Transverse colon (tissue), 4 donors: ENCODE data around the gene MAGI2. TPM values are rescaled to one million over a fixed set of nuclear protein-coding genes. Genes with fewer than 3 reads are reported as not detected.

Experiments
- DNase-seq: peaks from one replicate; pipeline ENCODE4 v3.0.0-alpha.2; 2019
- H3K27ac ChIP-seq, 4 donors: fragments of 200-600 bp; sonication (generic); 2 replicates each; pipeline ENCODE4 v1.5.1; 2016 to 2018; ENCODE audit warnings: inconsistent platforms in 4 of 4
- H3K27me3 ChIP-seq: fragments of 200-600 bp; sonication (generic); 2 replicates; pipeline ENCODE4 v1.5.1; 2017; ENCODE audit warnings: inconsistent platforms
- H3K36me3 ChIP-seq, 4 donors: fragments of 200-600 bp; sonication (generic); 2 replicates each; pipeline ENCODE4 v1.5.1; 2017 to 2019; ENCODE audit warnings: inconsistent platforms in 4 of 4
- H3K4me1 ChIP-seq, 4 donors: fragments of 200-600 bp; sonication (generic); 2 replicates each; pipeline ENCODE4 v1.5.1; 2017 to 2020; ENCODE audit warnings: inconsistent platforms in 4 of 4
- H3K4me3 ChIP-seq, 4 donors: fragments of 200-600 bp; sonication (generic); 1 replicate in 1 of 4; 2 replicates in 3 of 4; pipeline versions ENCODE4 v1.5.1 to v1.6.1; 2017 to 2019; ENCODE audit warnings: inconsistent platforms in 4 of 4
- H3K9me3 ChIP-seq, 2 donors: fragments of 200-600 bp; sonication (generic); 2 replicates each; pipeline ENCODE4 v1.5.1; 2017 to 2019; ENCODE audit warnings: inconsistent platforms in 2 of 2
- CTCF ChIP-seq, 5 experiments: fragments of 200-600 bp in 3 of 5; fragments of 450-650 bp in 2 of 5; sonication (generic) in 3 of 5; IDR thresholded peaks; 1 replicate in 2 of 5; 2 replicates in 3 of 5; pipeline ENCODE4 v1.5.1; 2016 to 2017; ENCODE audit warnings: antibody characterized with exemption in 5 of 5, inconsistent platforms in 3 of 5, mild to moderate bottlenecking in 2 of 5, moderate library complexity in 1 of 5
- EP300 ChIP-seq: sonication (generic); formaldehyde crosslinking; IDR thresholded peaks from one replicate; pipeline ENCODE4 v1.6.1; 2017; ENCODE audit warnings: antibody characterized with exemption, low read depth
- POLR2A ChIP-seq: fragments of 450-650 bp; IDR thresholded peaks from one replicate; pipeline ENCODE4 v1.6.1; 2016; ENCODE audit warnings: antibody characterized with exemption, mild to moderate bottlenecking, moderate library complexity
- POLR2AphosphoS5 ChIP-seq, 3 donors: sonication (generic); formaldehyde crosslinking; IDR thresholded peaks; one replicate each; pipeline ENCODE4 v1.6.1; 2016; ENCODE audit warnings: antibody characterized with exemption in 3 of 3
- WGBS, 2 donors: methylation state at CpG; one replicate each; pipeline ENCODE4 v1.1.5; 2018; ENCODE audit warnings: low coverage in 1 of 2; 5-methylcytosine and 5-hydroxymethylcytosine counted together
- in situ Hi-C, 4 donors: fragments of 200-750 bp; cut with MboI; loops; one replicate each; pipeline versions ENCODE4 v1.15.0 to v1.15.1; 2017; ENCODE audit warnings: low sequenced_read_pairs in 3 of 4, low pct_ligation_motif_present in 1 of 4, low pct_unique_long_range_greater_than_20kb in 1 of 4
- intact Hi-C: fragments of 100-400 bp; cut with DNase I; formaldehyde crosslinking; loops from one replicate; pipeline ENCODE4 v1.15.1; 2023; ENCODE audit warnings: low total_unique reads
- total RNA-seq, 4 donors: library from RNA; depleted of rRNA; stranded (reverse); fragments of >200 nt; gene quantifications; one replicate each; pipeline ENCODE4 v1.1.0, GENCODE V29; 2016

The MAGI2 gene
- total RNA-seq, 4 donors from 2014 or later: 1.6 to 9.7 (median 4.1) TPM

- in situ Hi-C loops: no loop called here
- H3K27me3 ChIP-seq: no peaks in the 10 kb centered on the region
- DNase-seq: no peak
- 12 to 15% methylated on average over 8 of the region's 8 CpGs for WGBS, 2 donors
- no peaks in the 10 kb centered on the region for H3K9me3 ChIP-seq
- no peak overlapping the region for H3K4me3 ChIP-seq
- no peak overlapping the region for H3K27ac ChIP-seq
- no peaks in the 10 kb centered on the region for H3K36me3 ChIP-seq
- intact Hi-C loops: no loop called here
- no peaks in the 10 kb centered on the region for H3K4me1 ChIP-seq
- TF ChIP-seq EP300: no peak
- peak; percentile 22 to 44 (median 33) for TF ChIP-seq CTCF (IDR thresholded peaks at IDR 0.05)
These were observed 276.5 kb downstream of the MAGI2 start for GRCh38 chr7:79176859-79177477.

GRCh38 chr7:79175374-79175773, 278.1 kb downstream of the MAGI2 start:
- no peak for DNase-seq
- no peaks in the 10 kb centered on the region for H3K4me1 ChIP-seq
- H3K27ac ChIP-seq: no peak overlapping the region
- no peaks in the 10 kb centered on the region for H3K9me3 ChIP-seq
- H3K4me3 ChIP-seq: no peak overlapping the region
- TF ChIP-seq POLR2A (no peak), EP300 (no peak), CTCF (IDR thresholded peaks at IDR 0.05) (no peak), POLR2AphosphoS5 (IDR thresholded peaks at IDR 0.05) (no peak)
- in situ Hi-C loops (no loop called here), intact Hi-C loops (no loop called here)
- H3K27me3 ChIP-seq: no peaks in the 10 kb centered on the region
- WGBS, 2 donors: 84 to 92% methylated on average over 3 of the region's 3 CpGs
- no peaks in the 10 kb centered on the region for H3K36me3 ChIP-seq

DNA sequence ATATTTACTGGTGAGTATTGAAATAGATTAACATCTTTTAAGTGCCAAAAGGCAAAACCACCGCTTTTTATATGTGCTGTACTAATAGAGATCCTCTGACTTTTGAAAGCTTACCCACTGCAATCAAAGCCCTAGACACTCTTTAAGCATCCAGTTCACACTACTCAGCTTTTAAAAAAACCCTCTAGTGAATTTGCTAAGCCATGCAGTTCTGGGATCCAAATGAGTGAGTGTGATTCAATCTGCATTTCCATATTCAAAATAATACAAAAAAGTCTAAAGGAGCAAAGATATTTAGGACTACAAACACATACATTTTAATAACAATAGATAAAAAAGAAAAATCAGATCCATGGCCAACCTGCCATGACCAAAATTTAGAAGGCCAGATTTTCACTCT, 288.2 kb downstream of the MAGI2 start:
- WGBS, 2 donors: 57 to 84% methylated on average over 1 of the region's 1 CpG
- in situ Hi-C loops (no loop called here), intact Hi-C loops (no loop called here)
- Histone ChIP-seq H3K27ac (no peak overlapping the region), H3K9me3 (no peaks in the 10 kb centered on the region), H3K27me3 (no peaks in the 10 kb centered on the region), H3K4me3 (no peak overlapping the region), H3K36me3 (no peaks in the 10 kb centered on the region), H3K4me1 (no peaks in the 10 kb centered on the region)
- TF ChIP-seq CTCF (IDR thresholded peaks at IDR 0.05): no peak
- TF ChIP-seq POLR2AphosphoS5 (IDR thresholded peaks at IDR 0.05): no peak
- TF ChIP-seq POLR2A: no peak
- no peak for TF ChIP-seq EP300
- no peak for DNase-seq

- Histone ChIP-seq H3K4me3 (no peak overlapping the region), H3K27ac (no peak overlapping the region), H3K36me3 (no peaks in the 10 kb centered on the region), H3K9me3 (no peaks in the 10 kb centered on the region), H3K4me1 (no peaks in the 10 kb centered on the region), H3K27me3 (no peaks in the 10 kb centered on the region)
- intact Hi-C loops: no loop called here
- no peak for DNase-seq
- in situ Hi-C loops: no loop called here
- TF ChIP-seq POLR2AphosphoS5 (IDR thresholded peaks at IDR 0.05): no peak
- TF ChIP-seq POLR2A: no peak
- TF ChIP-seq CTCF (IDR thresholded peaks at IDR 0.05): no peak
- TF ChIP-seq EP300: no peak
- 90 to 91% methylated on average over 5 of the region's 5 CpGs for WGBS, 2 donors
These were observed 294.3 kb downstream of the MAGI2 start for GRCh38 chr7:79159040-79159664.
